Measurements from ENCODE around the gene PKP4.

Gene PKP4

DNA sequence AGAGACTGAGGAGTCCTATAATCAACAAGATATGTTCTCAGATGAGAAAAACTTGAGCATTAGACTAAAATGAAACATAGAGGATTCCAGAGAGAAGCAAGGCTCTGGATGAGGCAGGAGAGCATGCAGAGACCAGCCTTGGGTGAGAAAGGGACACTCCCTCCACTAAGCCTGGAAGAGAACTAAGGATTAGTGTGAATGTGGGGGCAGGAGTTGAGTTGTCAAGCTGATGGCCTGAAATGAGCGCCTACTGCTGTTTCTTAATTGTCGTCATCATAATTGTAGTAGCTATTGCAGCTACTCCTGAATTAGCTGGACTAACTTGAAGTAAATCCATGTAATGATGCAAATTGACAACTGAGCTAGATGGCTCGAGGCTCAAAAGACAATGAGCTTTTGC lies 114.1 kb downstream of the PKP4 start:
- H3K27me3 ChIP-seq (ENCODE audit: insufficient read depth, low read depth, severe bottlenecking) = no peaks in the 10 kb centered on the region
- no peaks in the 10 kb centered on the region for H3K9me3 ChIP-seq (ENCODE audit: severe bottlenecking)
- no peak for TF ChIP-seq CTCF (IDR thresholded peaks at IDR 0.05; ENCODE audit: low read depth, low read length)
- H3K4me3 ChIP-seq (ENCODE audit: low read depth, low read length) = no peak overlapping the region
- no peak for DNase-seq
- H3K27ac ChIP-seq = no peak overlapping the region
- no peaks in the 10 kb centered on the region for H3K36me3 ChIP-seq

- H3K36me3 ChIP-seq = no peaks in the 10 kb centered on the region
- no peaks in the 10 kb centered on the region for H3K9me3 ChIP-seq (ENCODE audit: severe bottlenecking)
- H3K4me3 ChIP-seq (ENCODE audit: low read depth, low read length) = no peak overlapping the region
- no peak for DNase-seq
- H3K27me3 ChIP-seq (ENCODE audit: insufficient read depth, low read depth, severe bottlenecking) = no peaks in the 10 kb centered on the region
- TF ChIP-seq CTCF (IDR thresholded peaks at IDR 0.05; ENCODE audit: low read depth, low read length) = peak; percentile 47
- no peak overlapping the region for H3K27ac ChIP-seq
Observed at GRCh38 chr2:158573739-158574138, 117.0 kb downstream of the PKP4 start.

GRCh38 chr2:158575051-158575635 lies 118.4 kb downstream of the PKP4 start:
- Histone ChIP-seq H3K4me3 (ENCODE audit: low read depth, low read length) (no peak overlapping the region), H3K27ac (no peak overlapping the region), H3K36me3 (no peaks in the 10 kb centered on the region), H3K9me3 (ENCODE audit: severe bottlenecking) (no peaks in the 10 kb centered on the region), H3K27me3 (ENCODE audit: insufficient read depth, low read depth, severe bottlenecking) (no peaks in the 10 kb centered on the region)
- DNase-seq = no peak
- no peak for TF ChIP-seq CTCF (IDR thresholded peaks at IDR 0.05; ENCODE audit: low read depth, low read length)

- no peaks in the 10 kb centered on the region for H3K9me3 ChIP-seq (ENCODE audit: severe bottlenecking)
- H3K27me3 ChIP-seq (ENCODE audit: insufficient read depth, low read depth, severe bottlenecking) = no peaks in the 10 kb centered on the region
- no peak overlapping the region for H3K4me3 ChIP-seq (ENCODE audit: low read depth, low read length)
- no peak for TF ChIP-seq CTCF (IDR thresholded peaks at IDR 0.05; ENCODE audit: low read depth, low read length)
- DNase-seq = no peak
- no peaks in the 10 kb centered on the region for H3K36me3 ChIP-seq
- no peak overlapping the region for H3K27ac ChIP-seq
Observed at GRCh38 chr2:158577141-158577540, 120.4 kb downstream of the PKP4 start.

GRCh38 chr2:158578703-158579330 lies 122.1 kb downstream of the PKP4 start:
- H3K9me3 ChIP-seq (ENCODE audit: severe bottlenecking) = no peaks in the 10 kb centered on the region
- no peak for DNase-seq
- no peak overlapping the region for H3K27ac ChIP-seq
- no peaks in the 10 kb centered on the region for H3K36me3 ChIP-seq
- TF ChIP-seq CTCF (IDR thresholded peaks at IDR 0.05; ENCODE audit: low read depth, low read length) = no peak
- no peak overlapping the region for H3K4me3 ChIP-seq (ENCODE audit: low read depth, low read length)
- H3K27me3 ChIP-seq (ENCODE audit: insufficient read depth, low read depth, severe bottlenecking) = no peaks in the 10 kb centered on the region

GRCh38 chr2:158579928-158580327 lies 123.2 kb downstream of the PKP4 start:
- no peak overlapping the region for H3K4me3 ChIP-seq (ENCODE audit: low read depth, low read length)
- TF ChIP-seq CTCF (IDR thresholded peaks at IDR 0.05; ENCODE audit: low read depth, low read length) = no peak
- no peaks in the 10 kb centered on the region for H3K36me3 ChIP-seq
- no peak overlapping the region for H3K27ac ChIP-seq
- no peak for DNase-seq
- no peaks in the 10 kb centered on the region for H3K9me3 ChIP-seq (ENCODE audit: severe bottlenecking)
- H3K27me3 ChIP-seq (ENCODE audit: insufficient read depth, low read depth, severe bottlenecking) = no peaks in the 10 kb centered on the region

Data from WERI-Rb-1 (cell line).